ENCODE measurements around the gene RHOBTB1.

GRCh38 chr10:60863796-60864195, 80.2 kb downstream of the RHOBTB1 start:
- no peak for TF ChIP-seq CTCF (IDR thresholded peaks at IDR 0.05 in 4 of 5, conservative IDR thresholded peaks at IDR 0.05 in 1 of 5)
- TF ChIP-seq POLR2A (IDR thresholded peaks at IDR 0.05), result no peak
